ENCODE data around the gene BACH2. TPM values are rescaled to one million over a fixed set of nuclear protein-coding genes. Genes with fewer than 3 reads are reported as not detected.

BACH2 gene
- total RNA-seq, 5 donors from 2014 or later (not counting 1 experiment from before 2014, with no cell fraction given): 81.9 to 196 (median 96.7) TPM

- ATAC-seq (replicated peaks in 1 of 4): no peak
- Histone ChIP-seq H3K27ac (ENCODE audit: low read length) (no peak overlapping the region), H3K4me1 (ENCODE audit: control insufficient read depth in 1 of 2, extremely low read depth in 1 of 2, insufficient read depth in 2 of 2, low read length in 2 of 2) (peaks cover 44 to 45% of the 10 kb centered on the region in 2 experiments), H3K4me3 (ENCODE audit: control insufficient read depth in 1 of 2, extremely low read depth in 1 of 2, low read length in 1 of 2) (no peak overlapping the region), H3K36me3 (ENCODE audit: control insufficient read depth in 2 of 2, extremely low read depth in 1 of 2, insufficient read depth in 1 of 2, low read length in 1 of 2) (peaks cover 8 to 15% of the 10 kb centered on the region in 2 donors), H3K9me3 (no peaks in the 10 kb centered on the region), H3K27me3 (replicated peaks in 1 of 2; ENCODE audit: control insufficient read depth in 2 of 2, extremely low read depth in 1 of 2, insufficient read depth in 2 of 2, low read length in 1 of 2) (no peaks in the 10 kb centered on the region)
- Mint-ChIP-seq H3K4me3 (no peak overlapping the region), H3K27ac (peak overlapping the region; percentile 71 to 92), H3K4me1 (peaks cover 76 to 81% (median 76%) of the 10 kb centered on the region in 3 donors), H3K27me3 (no peaks in the 10 kb centered on the region), H3K9me3 (no peaks in the 10 kb centered on the region), H3K36me3 (peaks cover 28% of the 10 kb centered on the region)
- no peak for DNase-seq
- 100% methylated on average over 2 of the region's 4 CpGs for WGBS (ENCODE audit: insufficient coverage)
- ChIA-PET CTCF (interaction anchor here (0.7 to 0.9 kb wide), 2 partner anchors 16 to 149 kb away, joined by 3 read pairs; no protein-coding TSS in a partner anchor), POLR2A (no interaction called here)
Measured at GRCh38 chr6:89956182-89956581, 340.5 kb downstream of the BACH2 start.

DNA sequence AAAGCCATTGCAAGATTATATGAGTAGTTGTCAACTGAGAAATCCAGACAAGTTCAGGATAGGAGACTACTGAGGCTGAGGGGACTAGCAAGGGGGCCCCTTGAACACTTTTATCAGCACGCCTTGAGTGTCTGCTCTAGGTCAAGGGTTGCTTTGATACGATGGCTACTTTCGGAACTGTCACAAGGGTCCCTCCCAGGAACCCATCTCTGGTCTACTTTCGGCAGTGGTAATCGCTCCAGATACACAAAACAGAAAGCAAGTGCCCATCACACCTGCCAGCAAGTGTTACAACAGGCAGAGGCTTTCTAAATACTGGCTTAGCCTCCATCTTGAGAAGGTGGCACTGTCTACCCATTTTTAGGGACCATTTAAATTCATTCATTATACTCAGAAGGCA is 341.3 kb downstream of the BACH2 start:
- Mint-ChIP-seq H3K36me3 (peaks cover 28% of the 10 kb centered on the region), H3K4me1 (peaks cover 71 to 77% (median 75%) of the 10 kb centered on the region in 3 donors), H3K27ac (peak overlapping the region; percentile 82 to 92), H3K27me3 (no peaks in the 10 kb centered on the region), H3K9me3 (no peaks in the 10 kb centered on the region), H3K4me3 (peak overlapping the region in 1 of 3 donors; percentile 64)
- ChIA-PET POLR2A (no interaction called here), CTCF (interaction anchor here (0.5 to 1.9 kb wide), 6 partner anchors 14 to 589 kb away, joined by 3 to 24 read pairs (median 4); no protein-coding TSS in a partner anchor)
- H3K36me3 ChIP-seq (ENCODE audit: control insufficient read depth in 2 of 2, extremely low read depth in 1 of 2, insufficient read depth in 1 of 2, low read length in 1 of 2): peaks cover 8 to 18% of the 10 kb centered on the region in 2 donors
- ATAC-seq (replicated peaks in 1 of 4) (no peak), DNase-seq (no peak)
- H3K9me3 ChIP-seq: no peaks in the 10 kb centered on the region
- no peak overlapping the region for H3K4me3 ChIP-seq (ENCODE audit: control insufficient read depth in 1 of 2, extremely low read depth in 1 of 2, low read length in 1 of 2)
- no peak overlapping the region for H3K27ac ChIP-seq (ENCODE audit: low read length)
- H3K27me3 ChIP-seq (replicated peaks in 1 of 2; ENCODE audit: control insufficient read depth in 2 of 2, extremely low read depth in 1 of 2, insufficient read depth in 2 of 2, low read length in 1 of 2): no peaks in the 10 kb centered on the region
- peaks cover 45 to 47% of the 10 kb centered on the region in 2 experiments for H3K4me1 ChIP-seq (ENCODE audit: control insufficient read depth in 1 of 2, extremely low read depth in 1 of 2, insufficient read depth in 2 of 2, low read length in 2 of 2)
- WGBS (ENCODE audit: insufficient coverage): 67% methylated on average over 5 of the region's 5 CpGs

GRCh38 chr6:89954721-89955148 is 341.9 kb downstream of the BACH2 start:
- Mint-ChIP-seq H3K27me3 (no peaks in the 10 kb centered on the region), H3K36me3 (peaks cover 29% of the 10 kb centered on the region), H3K4me1 (peaks cover 68 to 75% (median 68%) of the 10 kb centered on the region in 3 donors), H3K4me3 (peak overlapping the region in 2 of 3 donors; percentile 2 to 64), H3K9me3 (no peaks in the 10 kb centered on the region), H3K27ac (peak overlapping the region; percentile 82 to 92)
- DNase-seq: peak in 1 of 35 experiments; percentile 27
- no peaks in the 10 kb centered on the region for H3K27me3 ChIP-seq (replicated peaks in 1 of 2; ENCODE audit: control insufficient read depth in 2 of 2, extremely low read depth in 1 of 2, insufficient read depth in 2 of 2, low read length in 1 of 2)
- CTCF ChIA-PET: interaction anchor here (0.8 to 1.9 kb wide), 5 partner anchors 12 to 524 kb away, joined by 3 to 24 read pairs (median 4); no protein-coding TSS in a partner anchor
- peaks cover 44 to 47% of the 10 kb centered on the region in 2 experiments for H3K4me1 ChIP-seq (ENCODE audit: control insufficient read depth in 1 of 2, extremely low read depth in 1 of 2, insufficient read depth in 2 of 2, low read length in 2 of 2)
- H3K9me3 ChIP-seq: no peaks in the 10 kb centered on the region
- H3K27ac ChIP-seq (ENCODE audit: low read length): peak overlapping the region; percentile 1
- peaks cover 8 to 21% of the 10 kb centered on the region in 2 donors for H3K36me3 ChIP-seq (ENCODE audit: control insufficient read depth in 2 of 2, extremely low read depth in 1 of 2, insufficient read depth in 1 of 2, low read length in 1 of 2)
- ATAC-seq (replicated peaks in 1 of 4): peak in 1 of 4 experiments; percentile 23
- POLR2A ChIA-PET: interaction anchor here in 1 of 2 donors (0.7 kb wide), 1 partner anchor 436 kb away, joined by 5 read pairs; no protein-coding TSS in a partner anchor
- WGBS (ENCODE audit: insufficient coverage): 0% methylated on average over 1 of the region's 1 CpG
- H3K4me3 ChIP-seq (ENCODE audit: control insufficient read depth in 1 of 2, extremely low read depth in 1 of 2, low read length in 1 of 2): no peak overlapping the region

DNA sequence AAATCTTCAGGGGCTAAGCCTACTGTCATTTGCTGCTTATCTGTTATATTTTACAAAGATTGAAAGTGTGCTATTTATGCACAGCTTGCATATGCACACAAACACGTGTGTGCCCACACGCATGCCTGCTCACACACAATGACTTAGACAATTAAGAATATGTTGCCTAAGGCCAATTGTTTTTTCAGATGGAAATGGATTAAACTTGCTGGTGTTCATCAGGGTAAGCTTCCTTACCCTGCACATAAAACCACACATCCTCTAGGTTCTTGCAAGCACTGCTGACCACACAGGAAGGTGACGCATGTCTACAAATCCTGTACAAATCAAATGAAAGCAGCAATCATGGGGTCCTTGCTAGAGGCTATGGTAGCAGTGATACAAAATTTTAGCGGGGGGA is 344.0 kb downstream of the BACH2 start:
- Mint-ChIP-seq H3K36me3 (peaks cover 30% of the 10 kb centered on the region), H3K4me1 (peaks cover 64 to 69% (median 68%) of the 10 kb centered on the region in 3 donors), H3K27ac (peak overlapping the region; percentile 69 to 84), H3K4me3 (peak overlapping the region; percentile 37 to 64 (median 41)), H3K9me3 (no peaks in the 10 kb centered on the region), H3K27me3 (no peaks in the 10 kb centered on the region)
- peak in 34 of 35 experiments; percentile 40 to 88 (median 66) for DNase-seq
- peak overlapping the region; percentile 21 for H3K27ac ChIP-seq (ENCODE audit: low read length)
- ChIA-PET CTCF (interaction anchor here (0.7 to 1.6 kb wide), 8 partner anchors 9 to 524 kb away, joined by 3 to 27 read pairs (median 4); no protein-coding TSS in a partner anchor), POLR2A (interaction anchor here in 1 of 2 donors (0.5 to 0.9 kb wide), 4 partner anchors 128 to 520 kb away, joined by 3 to 4 read pairs (median 3); no protein-coding TSS in a partner anchor)
- peak; percentile 97 to 99 (median 98) for ATAC-seq (replicated peaks in 1 of 4)
- peaks cover 43 to 47% of the 10 kb centered on the region in 2 experiments for H3K4me1 ChIP-seq (ENCODE audit: control insufficient read depth in 1 of 2, extremely low read depth in 1 of 2, insufficient read depth in 2 of 2, low read length in 2 of 2)
- no peak overlapping the region for H3K4me3 ChIP-seq (ENCODE audit: control insufficient read depth in 1 of 2, extremely low read depth in 1 of 2, low read length in 1 of 2)
- H3K36me3 ChIP-seq (ENCODE audit: control insufficient read depth in 2 of 2, extremely low read depth in 1 of 2, insufficient read depth in 1 of 2, low read length in 1 of 2): peaks cover 10 to 36% of the 10 kb centered on the region in 2 donors
- WGBS (ENCODE audit: insufficient coverage): 0% methylated on average over 2 of the region's 4 CpGs
- H3K27me3 ChIP-seq (replicated peaks in 1 of 2; ENCODE audit: control insufficient read depth in 2 of 2, extremely low read depth in 1 of 2, insufficient read depth in 2 of 2, low read length in 1 of 2): no peaks in the 10 kb centered on the region
- H3K9me3 ChIP-seq: no peaks in the 10 kb centered on the region

GRCh38 chr6:89952105-89952671 is 344.5 kb downstream of the BACH2 start:
- peaks cover 43 to 47% of the 10 kb centered on the region in 2 experiments for H3K4me1 ChIP-seq (ENCODE audit: control insufficient read depth in 1 of 2, extremely low read depth in 1 of 2, insufficient read depth in 2 of 2, low read length in 2 of 2)
- peak overlapping the region; percentile 31 to 64 (median 37) for H3K4me3 Mint-ChIP-seq
- peaks cover 10 to 37% of the 10 kb centered on the region in 2 donors for H3K36me3 ChIP-seq (ENCODE audit: control insufficient read depth in 2 of 2, extremely low read depth in 1 of 2, insufficient read depth in 1 of 2, low read length in 1 of 2)
- H3K4me1 Mint-ChIP-seq: peaks cover 63 to 69% (median 69%) of the 10 kb centered on the region in 3 donors
- POLR2A ChIA-PET: interaction anchor here in 1 of 2 donors (0.5 to 0.9 kb wide), 5 partner anchors 11 to 521 kb away, joined by 3 to 4 read pairs (median 3); no protein-coding TSS in a partner anchor
- no peaks in the 10 kb centered on the region for H3K27me3 ChIP-seq (replicated peaks in 1 of 2; ENCODE audit: control insufficient read depth in 2 of 2, extremely low read depth in 1 of 2, insufficient read depth in 2 of 2, low read length in 1 of 2)
- no peaks in the 10 kb centered on the region for H3K9me3 Mint-ChIP-seq
- peak overlapping the region; percentile 48 for H3K27ac ChIP-seq (ENCODE audit: low read length)
- ATAC-seq (replicated peaks in 1 of 4): peak in 2 of 4 experiments; percentile 17 to 25
- H3K27me3 Mint-ChIP-seq: no peaks in the 10 kb centered on the region
- no peaks in the 10 kb centered on the region for H3K9me3 ChIP-seq
- no peak overlapping the region for H3K4me3 ChIP-seq (ENCODE audit: control insufficient read depth in 1 of 2, extremely low read depth in 1 of 2, low read length in 1 of 2)
- peak in 2 of 35 experiments; percentile 12 to 43 for DNase-seq
- CTCF ChIA-PET: interaction anchor here (0.7 to 1.6 kb wide), 7 partner anchors 11 to 524 kb away, joined by 3 to 27 read pairs (median 4); no protein-coding TSS in a partner anchor
- peaks cover 33% of the 10 kb centered on the region for H3K36me3 Mint-ChIP-seq
- H3K27ac Mint-ChIP-seq: peak overlapping the region; percentile 69 to 84
- WGBS (ENCODE audit: insufficient coverage): no CpG with 5 or more reads among the region's 6 CpGs

- H3K27ac ChIP-seq (ENCODE audit: low read length): peak overlapping the region; percentile 48
- H3K4me1 Mint-ChIP-seq: peaks cover 63 to 69% (median 66%) of the 10 kb centered on the region in 3 donors
- H3K27me3 ChIP-seq (replicated peaks in 1 of 2; ENCODE audit: control insufficient read depth in 2 of 2, extremely low read depth in 1 of 2, insufficient read depth in 2 of 2, low read length in 1 of 2): no peaks in the 10 kb centered on the region
- ATAC-seq (replicated peaks in 1 of 4): no peak
- DNase-seq: no peak
- H3K36me3 Mint-ChIP-seq: peaks cover 36% of the 10 kb centered on the region
- H3K4me3 ChIP-seq (ENCODE audit: control insufficient read depth in 1 of 2, extremely low read depth in 1 of 2, low read length in 1 of 2): no peak overlapping the region
- ChIA-PET CTCF (interaction anchor here in 1 of 2 donors (1.2 to 1.4 kb wide), 2 partner anchors 11 to 228 kb away, joined by 3 to 7 read pairs; no protein-coding TSS in a partner anchor), POLR2A (interaction anchor here in 1 of 2 donors (0.6 kb wide), 1 partner anchor 11 kb away, joined by 3 read pairs; no protein-coding TSS in a partner anchor)
- peak overlapping the region; percentile 69 to 84 for H3K27ac Mint-ChIP-seq
- no peaks in the 10 kb centered on the region for H3K27me3 Mint-ChIP-seq
- 93% methylated on average over 14 of the region's 15 CpGs for WGBS (ENCODE audit: insufficient coverage)
- peaks cover 10 to 40% of the 10 kb centered on the region in 2 donors for H3K36me3 ChIP-seq (ENCODE audit: control insufficient read depth in 2 of 2, extremely low read depth in 1 of 2, insufficient read depth in 1 of 2, low read length in 1 of 2)
- H3K9me3 Mint-ChIP-seq: no peaks in the 10 kb centered on the region
- peaks cover 38 to 47% of the 10 kb centered on the region in 2 experiments for H3K4me1 ChIP-seq (ENCODE audit: control insufficient read depth in 1 of 2, extremely low read depth in 1 of 2, insufficient read depth in 2 of 2, low read length in 2 of 2)
- H3K9me3 ChIP-seq: no peaks in the 10 kb centered on the region
- H3K4me3 Mint-ChIP-seq: peak overlapping the region in 1 of 3 donors; percentile 64
Measured at GRCh38 chr6:89951574-89952104, 345.0 kb downstream of the BACH2 start.
